ENCODE data around the gene MPP2. TPM values are rescaled to one million over a fixed set of nuclear protein-coding genes. Genes with fewer than 3 reads are reported as not detected.

Gene MPP2
- total and polyA plus RNA-seq, 9 of the 15 experiments (the other 6 are each of a cell fraction or from before 2014, with no cell fraction given), result 0.04 to 1.0 (median 0.24) TPM

DNA sequence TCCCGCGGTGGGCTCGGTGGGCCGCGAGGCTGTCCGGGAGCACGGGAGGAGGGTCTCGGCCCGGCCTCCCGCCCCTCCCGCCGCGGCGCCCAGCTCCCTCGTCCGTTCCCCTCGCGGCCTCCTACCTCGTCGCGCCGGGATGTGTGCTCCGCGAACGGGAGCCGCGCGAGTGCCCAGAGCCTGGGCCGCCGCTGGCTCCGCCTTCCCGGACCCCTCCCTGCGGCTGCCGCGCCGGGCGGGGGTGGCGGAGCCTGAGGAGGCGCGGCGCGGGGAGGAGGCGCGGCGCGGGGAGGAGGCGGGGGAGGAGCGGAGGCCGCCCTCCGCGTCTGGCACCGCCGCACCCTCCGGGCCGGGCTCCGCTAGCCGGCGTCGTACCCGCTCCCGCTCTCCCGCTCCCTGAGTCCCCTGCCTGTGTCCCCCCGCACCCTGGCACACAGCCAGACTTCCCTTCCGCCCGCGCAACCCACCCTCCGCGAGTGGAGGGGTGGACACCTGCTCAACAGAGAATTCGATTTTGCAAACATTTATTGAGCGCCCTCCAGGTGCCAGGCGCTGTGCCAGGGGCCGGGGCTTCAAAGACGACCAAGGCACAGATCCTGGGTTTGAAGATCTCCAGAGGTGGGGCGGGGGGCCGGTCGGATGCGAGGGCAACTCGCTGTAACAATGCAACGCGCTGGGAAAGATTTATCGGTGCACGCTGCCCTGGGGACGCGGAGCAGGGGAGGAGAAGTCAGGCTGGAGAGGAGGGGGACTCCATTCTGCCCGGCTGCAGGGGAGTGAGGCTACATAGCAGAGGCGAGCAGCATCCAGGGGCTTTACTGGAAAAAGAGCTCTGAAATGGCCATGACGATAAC, 74.1 kb downstream of the MPP2 start, which contains the start of gene MPP3 (continued):
- no peak for TF ChIP-seq DACH1 (IDR thresholded peaks at IDR 0.05; ENCODE audit: partially characterized antibody)
- peak; percentile 75; the same call in 1 of the 2 replicates for TF ChIP-seq RB1 (IDR thresholded peaks at IDR 0.05; ENCODE audit: low read depth)
- TF ChIP-seq ZNF146 (CRISPR knock-in tag; IDR thresholded peaks at IDR 0.05; ENCODE audit: unreplicated experiment), result no peak
- TF ChIP-seq, protein P1, sequence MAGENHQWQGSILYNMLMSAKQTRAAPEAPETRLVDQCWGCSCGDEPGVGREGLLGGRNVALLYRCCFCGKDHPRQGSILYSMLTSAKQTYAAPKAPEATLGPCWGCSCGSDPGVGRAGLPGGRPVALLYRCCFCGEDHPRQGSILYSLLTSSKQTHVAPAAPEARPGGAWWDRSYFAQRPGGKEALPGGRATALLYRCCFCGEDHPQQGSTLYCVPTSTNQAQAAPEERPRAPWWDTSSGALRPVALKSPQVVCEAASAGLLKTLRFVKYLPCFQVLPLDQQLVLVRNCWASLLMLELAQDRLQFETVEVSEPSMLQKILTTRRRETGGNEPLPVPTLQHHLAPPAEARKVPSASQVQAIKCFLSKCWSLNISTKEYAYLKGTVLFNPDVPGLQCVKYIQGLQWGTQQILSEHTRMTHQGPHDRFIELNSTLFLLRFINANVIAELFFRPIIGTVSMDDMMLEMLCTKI (IDR thresholded peaks at IDR 0.05; ENCODE audit: partially characterized antibody), result no peak
- TF ChIP-seq PCBP1 (IDR thresholded peaks at IDR 0.05; ENCODE audit: low read depth, low read length, poor library complexity, severe bottlenecking), result peak; percentile 51
- TF ChIP-seq CREM (IDR thresholded peaks at IDR 0.05; ENCODE audit: low read depth), result no peak
- peak; percentile 71 for TF ChIP-seq GATAD2B (IDR thresholded peaks at IDR 0.05; ENCODE audit: borderline replicate concordance)
- TF ChIP-seq ELF4 (CRISPR knock-in tag; IDR thresholded peaks at IDR 0.05), result no peak
- 0 out of 2 replicates have a peak, but pooled peaks have one; percentile 36 for TF ChIP-seq TCF7 (IDR thresholded peaks at IDR 0.05; ENCODE audit: borderline replicate concordance)
- TF ChIP-seq L3MBTL2 (IDR thresholded peaks at IDR 0.05), result peak; percentile 61; the same call in 1 of the 2 replicates
- TF ChIP-seq NRF1 (conservative IDR thresholded peaks at IDR 0.05 in 1 of 2, IDR thresholded peaks at IDR 0.05 in 1 of 2), result peak in 1 of 2 experiments; percentile 64; a peak in 2 of 4 replicates
- TF ChIP-seq POLR3A (IDR thresholded peaks at IDR 0.05; ENCODE audit: borderline replicate concordance, extremely low read depth, insufficient read depth, insufficient read length), result no peak
- TF ChIP-seq ZFP30 (CRISPR knock-in tag; IDR thresholded peaks at IDR 0.05; ENCODE audit: borderline replicate concordance), result no peak
- TF ChIP-seq, protein P2, sequence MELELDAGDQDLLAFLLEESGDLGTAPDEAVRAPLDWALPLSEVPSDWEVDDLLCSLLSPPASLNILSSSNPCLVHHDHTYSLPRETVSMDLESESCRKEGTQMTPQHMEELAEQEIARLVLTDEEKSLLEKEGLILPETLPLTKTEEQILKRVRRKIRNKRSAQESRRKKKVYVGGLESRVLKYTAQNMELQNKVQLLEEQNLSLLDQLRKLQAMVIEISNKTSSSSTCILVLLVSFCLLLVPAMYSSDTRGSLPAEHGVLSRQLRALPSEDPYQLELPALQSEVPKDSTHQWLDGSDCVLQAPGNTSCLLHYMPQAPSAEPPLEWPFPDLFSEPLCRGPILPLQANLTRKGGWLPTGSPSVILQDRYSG (tag; conservative IDR thresholded peaks at IDR 0.05; ENCODE audit: low read depth), result no peak
- TF ChIP-seq ZBTB7A (IDR thresholded peaks at IDR 0.05; ENCODE audit: borderline replicate concordance, control insufficient read depth, low read depth, low read length), result peak; percentile 14; the same call in 1 of the 2 replicates
- no peak for TF ChIP-seq GTF2E2 (tag; IDR thresholded peaks at IDR 0.05)
- TF ChIP-seq, protein P3, sequence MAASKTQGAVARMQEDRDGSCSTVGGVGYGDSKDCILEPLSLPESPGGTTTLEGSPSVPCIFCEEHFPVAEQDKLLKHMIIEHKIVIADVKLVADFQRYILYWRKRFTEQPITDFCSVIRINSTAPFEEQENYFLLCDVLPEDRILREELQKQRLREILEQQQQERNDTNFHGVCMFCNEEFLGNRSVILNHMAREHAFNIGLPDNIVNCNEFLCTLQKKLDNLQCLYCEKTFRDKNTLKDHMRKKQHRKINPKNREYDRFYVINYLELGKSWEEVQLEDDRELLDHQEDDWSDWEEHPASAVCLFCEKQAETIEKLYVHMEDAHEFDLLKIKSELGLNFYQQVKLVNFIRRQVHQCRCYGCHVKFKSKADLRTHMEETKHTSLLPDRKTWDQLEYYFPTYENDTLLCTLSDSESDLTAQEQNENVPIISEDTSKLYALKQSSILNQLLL (CRISPR knock-in tag; IDR thresholded peaks at IDR 0.05; ENCODE audit: borderline replicate concordance), result no peak
- no peak for TF ChIP-seq GABPA (tag; conservative IDR thresholded peaks at IDR 0.05; ENCODE audit: low read depth)
- TF ChIP-seq MAZ (CRISPR knock-in tag; conservative IDR thresholded peaks at IDR 0.05 in 1 of 2, IDR thresholded peaks at IDR 0.05 in 1 of 2), result peak; percentile 8 to 91; a peak in 3 of 4 replicates
- TF ChIP-seq, protein P4, sequence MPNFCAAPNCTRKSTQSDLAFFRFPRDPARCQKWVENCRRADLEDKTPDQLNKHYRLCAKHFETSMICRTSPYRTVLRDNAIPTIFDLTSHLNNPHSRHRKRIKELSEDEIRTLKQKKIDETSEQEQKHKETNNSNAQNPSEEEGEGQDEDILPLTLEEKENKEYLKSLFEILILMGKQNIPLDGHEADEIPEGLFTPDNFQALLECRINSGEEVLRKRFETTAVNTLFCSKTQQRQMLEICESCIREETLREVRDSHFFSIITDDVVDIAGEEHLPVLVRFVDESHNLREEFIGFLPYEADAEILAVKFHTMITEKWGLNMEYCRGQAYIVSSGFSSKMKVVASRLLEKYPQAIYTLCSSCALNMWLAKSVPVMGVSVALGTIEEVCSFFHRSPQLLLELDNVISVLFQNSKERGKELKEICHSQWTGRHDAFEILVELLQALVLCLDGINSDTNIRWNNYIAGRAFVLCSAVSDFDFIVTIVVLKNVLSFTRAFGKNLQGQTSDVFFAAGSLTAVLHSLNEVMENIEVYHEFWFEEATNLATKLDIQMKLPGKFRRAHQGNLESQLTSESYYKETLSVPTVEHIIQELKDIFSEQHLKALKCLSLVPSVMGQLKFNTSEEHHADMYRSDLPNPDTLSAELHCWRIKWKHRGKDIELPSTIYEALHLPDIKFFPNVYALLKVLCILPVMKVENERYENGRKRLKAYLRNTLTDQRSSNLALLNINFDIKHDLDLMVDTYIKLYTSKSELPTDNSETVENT (CRISPR knock-in tag; IDR thresholded peaks at IDR 0.05), result 0 out of 2 replicates have a peak, but pooled peaks have one; percentile 13

All from K562 (cell line).